GM12891 (cell line): ENCODE results near the gene ABCC10.

ENCODE experiments used
- PAX5 ChIP-seq: IDR thresholded peaks from 2 replicates; pipeline ENCODE4 v1.6.1; 2011; ENCODE audit warnings: low read length, moderate library complexity, mild to moderate bottlenecking; ENCODE audit not compliant: insufficient read depth, severe bottlenecking
- POLR2A ChIP-seq: IDR thresholded peaks from 2 replicates; pipeline ENCODE4 v1.6.1; 2011; ENCODE audit warnings: low read depth, low read length, control low read depth
- POLR2AphosphoS5 ChIP-seq: IDR thresholded peaks from 2 replicates; pipeline ENCODE4 v1.6.1; 2011; ENCODE audit warnings: low read depth, low read length, control low read depth
- SPI1 ChIP-seq: IDR thresholded peaks from 2 replicates; pipeline ENCODE4 v1.6.1; 2011; ENCODE audit warnings: low read depth, low read length, control low read depth
- TAF1 ChIP-seq: IDR thresholded peaks from 2 replicates; pipeline ENCODE4 v1.6.1; 2011; ENCODE audit warnings: low read depth, low read length, control low read depth

GRCh38 chr6:43489277-43490072, 62.1 kb downstream of the ABCC10 start:
- TF ChIP-seq POLR2A, result no peak
- TF ChIP-seq SPI1, result no peak
- no peak for TF ChIP-seq POLR2AphosphoS5
- TF ChIP-seq TAF1, result no peak
- TF ChIP-seq PAX5, result no peak
